ENCODE results near the gene AP2S1. TPM values are rescaled to one million over a fixed set of nuclear protein-coding genes. Genes with fewer than 3 reads are reported as not detected.
"Not testable (repeated sequence)": the region's sequence is repeated elsewhere in the genome, so short reads cannot be mapped to it uniquely, and the experiment has no call there.

The AP2S1 gene
- 447 and 606 TPM in 2 replicates for total RNA-seq (2014; rRNA removed; shearing (Covaris generic))

- peak; percentile 100 for DNase-seq (ENCODE audit: low read depth)
Observed at GRCh38 chr19:46850228-46851203, at the start of gene AP2S1. AP2S1 (minus strand) TSS chr19:46850846; CDS start chr19:46850766, 80 bp downstream.

- no peak for DNase-seq (ENCODE audit: low read depth)
Observed at GRCh38 chr19:46900341-46900740, 49.7 kb upstream of the AP2S1 start.

- no peak for DNase-seq (ENCODE audit: low read depth)
Observed at GRCh38 chr19:46898731-46899130, 48.1 kb upstream of the AP2S1 start.

GRCh38 chr19:46896076-46896794, 45.6 kb upstream of the AP2S1 start:
- no peak for DNase-seq (ENCODE audit: low read depth)

GRCh38 chr19:46892252-46893179, 41.9 kb upstream of the AP2S1 start:
- no peak for DNase-seq (ENCODE audit: low read depth)

GRCh38 chr19:46890423-46891170, 40.0 kb upstream of the AP2S1 start:
- DNase-seq (ENCODE audit: low read depth): peak; percentile 87

- no peak for DNase-seq (ENCODE audit: low read depth)
Observed at GRCh38 chr19:46887240-46887782, 36.7 kb upstream of the AP2S1 start.

GRCh38 chr19:46886546-46887239, 36.0 kb upstream of the AP2S1 start:
- peak; percentile 67 for DNase-seq (ENCODE audit: low read depth)

GRCh38 chr19:46885411-46885810, 34.8 kb upstream of the AP2S1 start:
- no peak for DNase-seq (ENCODE audit: low read depth)

- not testable (repeated sequence) for DNase-seq (ENCODE audit: low read depth)
Observed at GRCh38 chr19:46882751-46883150, 32.1 kb upstream of the AP2S1 start.

- no peak for DNase-seq (ENCODE audit: low read depth)
Observed at GRCh38 chr19:46882034-46882433, 31.4 kb upstream of the AP2S1 start.

GRCh38 chr19:46881092-46881491, 30.4 kb upstream of the AP2S1 start:
- no peak for DNase-seq (ENCODE audit: low read depth)

- DNase-seq (ENCODE audit: low read depth): no peak
Observed at GRCh38 chr19:46880431-46880830, 29.8 kb upstream of the AP2S1 start.

- peak; percentile 92 for DNase-seq (ENCODE audit: low read depth)
Observed at GRCh38 chr19:46878613-46879375, 28.1 kb upstream of the AP2S1 start.

- DNase-seq (ENCODE audit: low read depth): no peak
Observed at GRCh38 chr19:46875657-46876056, 25.0 kb upstream of the AP2S1 start.

- DNase-seq (ENCODE audit: low read depth): no peak
Observed at GRCh38 chr19:46875234-46875633, 24.6 kb upstream of the AP2S1 start.

GRCh38 chr19:46872967-46873366, 22.3 kb upstream of the AP2S1 start:
- DNase-seq (ENCODE audit: low read depth): no peak

GRCh38 chr19:46871173-46871572, 20.5 kb upstream of the AP2S1 start:
- not testable (repeated sequence) for DNase-seq (ENCODE audit: low read depth)
